ENCODE results near the gene TFPT. TPM values are rescaled to one million over a fixed set of nuclear protein-coding genes. Genes with fewer than 3 reads are reported as not detected.
"Not testable (repeated sequence)": the region's sequence is repeated elsewhere in the genome, so short reads cannot be mapped to it uniquely, and the experiment has no call there.

The TFPT gene
- total RNA-seq, 6 donors from 2014 or later = 10.5 to 51.3 (median 26.2) TPM

- Histone ChIP-seq H3K4me3 (no peak overlapping the region), H3K4me1 (peaks cover 12 to 22% (median 13%) of the 10 kb centered on the region in 4 donors), H3K36me3 (peaks cover 26 to 49% (median 45%) of the 10 kb centered on the region in 4 donors), H3K9me3 (no peaks in the 10 kb centered on the region), H3K27ac (no peak overlapping the region), H3K27me3 (no peaks in the 10 kb centered on the region)
- DNase-seq (no peak), ATAC-seq (ENCODE audit: low FRiP score in 2 of 2) (no peak)
- WGBS, 2 donors = 88 to 92% methylated on average over 11 of the region's 11 CpGs
- TF ChIP-seq POLR2A (IDR thresholded peaks at IDR 0.05) = no peak
- TF ChIP-seq EP300 (IDR thresholded peaks at IDR 0.05) = no peak
- no peak for TF ChIP-seq POLR2AphosphoS5 (IDR thresholded peaks at IDR 0.05)
- TF ChIP-seq CTCF (IDR thresholded peaks at IDR 0.05) = no peak
Observed at GRCh38 chr19:54104998-54105715, 10.3 kb downstream of the TFPT start.

GRCh38 chr19:54102421-54103169 is 12.9 kb downstream of the TFPT start, which contains the start of gene NDUFA3:
NDUFA3 (plus strand) TSS chr19:54102855; CDS start chr19:54102879, 24 bp downstream.
- peak; percentile 99 to 100 for ATAC-seq (ENCODE audit: low FRiP score in 2 of 2)
- WGBS, 2 donors = 4 to 6% methylated on average over 18 to 29 of the region's 54 CpGs
- H3K4me1 ChIP-seq = peaks cover 12 to 22% (median 13%) of the 10 kb centered on the region in 4 donors

GRCh38 chr19:54100561-54100960 is 14.9 kb downstream of the TFPT start, which contains the start of gene OSCAR:
OSCAR (minus strand) TSS chr19:54100803; CDS start chr19:54100792, 11 bp downstream.
- DNase-seq = peak in 1 of 2 donors; percentile 67
- peaks cover 0 to 3% (median 1%) of the 10 kb centered on the region in 4 donors for H3K36me3 ChIP-seq
- TF ChIP-seq EP300 (IDR thresholded peaks at IDR 0.05) (no peak), CTCF (IDR thresholded peaks at IDR 0.05) (no peak), POLR2A (IDR thresholded peaks at IDR 0.05) (peak in 1 of 4 donors; percentile 58), POLR2AphosphoS5 (IDR thresholded peaks at IDR 0.05) (peak; percentile 5 to 32)
- 34 to 49% methylated on average over 3 to 5 of the region's 5 CpGs for WGBS, 2 donors
- peak in 1 of 2 donors; percentile 18 for ATAC-seq (ENCODE audit: low FRiP score in 2 of 2)
- H3K27ac ChIP-seq = peak within 1 kb of the TSS; percentile 46 to 77 (median 64)
- H3K27me3 ChIP-seq = peaks cover 0 to 7% (median 3%) of the 10 kb centered on the region in 4 donors
- H3K4me1 ChIP-seq = peaks cover 17 to 32% (median 19%) of the 10 kb centered on the region in 4 donors
- H3K9me3 ChIP-seq = no peaks in the 10 kb centered on the region
- H3K4me3 ChIP-seq = peak within 1 kb of the TSS in 3 of 4 donors; percentile 11 to 39 (median 13)

More at GRCh38 chr19:54102421-54103169, 12.9 kb downstream of the TFPT start, which contains the start of gene NDUFA3:
- H3K27ac ChIP-seq = peak within 1 kb of the TSS; percentile 58 to 91 (median 77)
- peak within 1 kb of the TSS; percentile 86 to 100 (median 98) for H3K4me3 ChIP-seq
- TF ChIP-seq EP300 (IDR thresholded peaks at IDR 0.05) = no peak
- peak in 2 of 4 donors; percentile 39 to 84 for TF ChIP-seq POLR2A (IDR thresholded peaks at IDR 0.05)
- peak in 1 of 6 experiments; percentile 36 for TF ChIP-seq CTCF (IDR thresholded peaks at IDR 0.05)
- peak; percentile 74 to 92 for TF ChIP-seq POLR2AphosphoS5 (IDR thresholded peaks at IDR 0.05)
- peaks cover 5 to 23% (median 20%) of the 10 kb centered on the region in 4 donors for H3K36me3 ChIP-seq
- no peaks in the 10 kb centered on the region for H3K27me3 ChIP-seq
- peak; percentile 99 for DNase-seq
- H3K9me3 ChIP-seq = no peaks in the 10 kb centered on the region

GRCh38 chr19:54099903-54100255 is 15.6 kb downstream of the TFPT start:
- H3K27ac ChIP-seq = peak overlapping the region; percentile 46 to 77 (median 64)
- DNase-seq = not testable (repeated sequence)

More at GRCh38 chr19:54099903-54100255, 15.6 kb downstream of the TFPT start:
- not testable (repeated sequence) for ATAC-seq (ENCODE audit: low FRiP score in 2 of 2); H3K9me3 ChIP-seq; H3K27me3 ChIP-seq; H3K36me3 ChIP-seq
- peak overlapping the region in 2 of 4 donors; percentile 13 to 39 for H3K4me3 ChIP-seq
- H3K4me1 ChIP-seq = peaks cover 19 to 38% (median 22%) of the 10 kb centered on the region in 4 donors
- WGBS, 2 donors = 77 to 88% methylated on average over 9 of the region's 9 CpGs

Data from upper lobe of left lung (tissue), 6 donors.